HG03571 (cell line): ENCODE measurements around the gene ZNRF2.
"Not testable (repeated sequence)": the region's sequence is repeated elsewhere in the genome, so short reads cannot be mapped to it uniquely, and the experiment has no call there.

Experiments used
- ATAC-seq: cut with Tn5 transposase; IDR thresholded peaks from one replicate; pipeline ENCODE4 v1.9.1; 2021; ENCODE audit not compliant: unreplicated experiment

The ZNRF2 gene

GRCh38 chr7:30352169-30352568 lies 67.8 kb downstream of the ZNRF2 start:
- ATAC-seq, result no peak

GRCh38 chr7:30353532-30353931 lies 69.1 kb downstream of the ZNRF2 start:
- ATAC-seq, result no peak

DNA sequence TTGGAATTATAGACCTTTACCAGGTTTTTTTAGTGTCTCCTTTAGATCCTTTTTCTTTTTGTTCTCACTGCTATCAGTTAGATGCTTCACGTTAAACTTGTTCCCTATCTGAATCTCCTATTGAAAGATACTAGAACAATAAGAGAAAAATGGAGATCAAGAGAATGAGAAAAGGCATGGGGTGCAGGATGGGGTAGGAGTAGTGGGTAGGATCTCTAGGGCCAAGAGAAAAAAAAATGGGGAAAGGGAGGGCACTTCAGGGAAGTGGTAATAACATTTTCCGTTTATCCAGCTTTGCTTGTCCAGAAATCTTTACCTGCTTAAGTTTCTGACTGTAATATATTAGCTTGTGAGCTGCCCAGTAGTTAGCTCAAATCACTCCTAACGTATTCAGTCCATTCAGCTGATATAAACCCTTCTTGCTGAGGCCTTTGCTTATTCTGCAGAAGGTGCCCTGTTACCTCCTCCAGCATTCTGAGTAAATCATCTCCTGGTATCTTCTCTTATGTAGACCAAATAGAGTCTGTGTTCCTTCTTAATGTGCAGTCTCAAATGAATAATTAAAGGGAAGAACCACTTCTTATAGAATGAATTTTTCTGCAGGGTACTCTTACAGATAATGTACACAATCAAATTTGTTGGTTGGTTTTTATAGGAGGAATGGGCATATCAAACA lies 69.7 kb downstream of the ZNRF2 start:
- ATAC-seq, result no peak

DNA sequence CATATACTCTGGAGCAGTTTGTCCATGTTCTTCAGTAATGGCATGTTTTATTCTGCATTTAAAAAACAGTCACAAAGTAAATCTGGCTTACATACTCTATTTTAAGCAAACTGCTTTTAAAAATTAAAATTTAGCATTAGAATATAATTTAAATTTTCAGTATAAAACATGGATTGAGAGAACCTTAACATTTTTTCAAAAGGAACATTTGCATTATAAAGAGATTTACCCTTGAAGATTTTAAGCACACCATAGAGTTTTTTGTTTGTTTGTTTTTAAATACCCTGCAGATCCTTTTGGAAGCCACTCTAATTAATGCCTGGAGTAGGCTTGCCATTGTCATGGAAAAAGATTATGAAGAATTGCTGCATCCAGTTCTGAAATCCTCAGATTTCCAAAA lies 70.4 kb downstream of the ZNRF2 start:
- ATAC-seq, result no peak

DNA sequence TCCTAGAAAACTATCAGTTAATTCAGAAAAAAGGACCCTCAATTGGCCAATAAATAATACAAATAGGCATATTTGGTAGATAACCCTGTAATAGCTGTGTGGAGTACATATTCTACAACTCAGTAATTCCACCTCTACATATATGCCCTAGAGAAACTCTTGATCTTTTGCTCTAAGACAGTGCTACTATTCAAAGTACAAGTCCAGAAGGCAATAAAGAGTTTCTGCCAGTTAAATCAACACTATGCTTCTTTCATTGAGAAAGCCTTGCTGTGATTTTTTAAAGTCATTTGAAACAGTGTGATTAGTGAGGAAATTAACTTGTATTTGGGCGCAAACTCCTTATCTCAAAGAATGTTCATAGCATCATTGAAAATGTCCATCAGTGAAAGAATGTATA lies 75.6 kb downstream of the ZNRF2 start:
- no peak for ATAC-seq

- no peak for ATAC-seq
Measured at GRCh38 chr7:30363778-30364563, 79.6 kb downstream of the ZNRF2 start.

DNA sequence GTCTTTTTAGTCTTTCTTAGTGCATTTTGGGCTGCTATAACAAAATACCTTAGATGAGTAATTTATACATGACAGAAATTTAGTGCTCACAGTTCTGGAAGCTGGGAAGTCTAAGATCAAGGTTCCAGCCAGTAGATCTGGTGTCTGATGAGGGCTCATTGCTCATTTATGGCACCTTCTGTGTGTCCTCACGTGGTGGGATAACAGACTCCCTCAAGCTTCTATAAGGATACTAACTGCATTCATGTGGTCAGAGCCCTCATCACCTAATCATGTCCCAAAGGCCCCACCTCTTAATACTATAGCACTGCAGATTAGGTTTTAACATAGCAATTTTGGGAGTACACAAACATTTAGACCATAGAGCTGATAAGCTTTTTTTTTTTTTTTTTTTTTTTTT lies 80.4 kb downstream of the ZNRF2 start:
- no peak for ATAC-seq

DNA sequence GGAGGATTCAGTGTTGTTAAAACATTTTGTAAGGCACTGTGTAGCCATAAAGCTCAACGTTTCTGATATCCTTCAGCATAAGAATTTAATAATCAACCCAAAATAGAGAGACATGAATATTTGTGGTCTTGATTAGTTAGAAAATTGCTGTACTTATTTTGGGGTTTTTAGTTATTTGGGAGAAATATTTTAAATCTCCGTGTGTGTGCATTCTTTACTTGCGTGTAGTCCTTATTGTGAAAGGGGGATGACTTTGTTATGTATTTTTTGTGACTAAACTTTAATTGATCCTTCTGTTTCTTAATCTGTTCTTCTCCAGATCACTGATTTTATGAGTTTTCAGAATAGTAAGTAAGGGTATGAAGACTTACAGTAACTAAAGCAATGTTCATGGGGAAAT lies 81.2 kb downstream of the ZNRF2 start:
- no peak for ATAC-seq

DNA sequence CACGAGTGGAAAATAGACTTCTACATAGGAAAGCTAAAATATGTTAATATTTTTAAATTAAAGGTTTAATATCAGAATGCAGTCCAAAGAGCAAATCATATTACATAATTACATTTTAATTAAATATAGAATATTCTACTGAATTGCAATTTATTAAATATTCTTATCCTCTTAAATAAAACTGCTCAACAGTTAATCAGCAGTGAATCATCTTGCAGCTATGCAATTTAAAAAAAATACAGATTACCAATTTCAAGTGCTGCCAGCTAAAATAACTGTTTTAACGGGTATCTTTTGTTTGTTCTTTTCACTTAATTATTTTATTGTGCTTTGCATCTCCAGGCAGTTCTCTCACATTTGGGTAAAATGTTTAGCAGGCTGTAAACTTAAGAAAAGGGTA lies 82.2 kb downstream of the ZNRF2 start:
- no peak for ATAC-seq

- no peak for ATAC-seq
Measured at GRCh38 chr7:30367561-30367960, 83.2 kb downstream of the ZNRF2 start.

DNA sequence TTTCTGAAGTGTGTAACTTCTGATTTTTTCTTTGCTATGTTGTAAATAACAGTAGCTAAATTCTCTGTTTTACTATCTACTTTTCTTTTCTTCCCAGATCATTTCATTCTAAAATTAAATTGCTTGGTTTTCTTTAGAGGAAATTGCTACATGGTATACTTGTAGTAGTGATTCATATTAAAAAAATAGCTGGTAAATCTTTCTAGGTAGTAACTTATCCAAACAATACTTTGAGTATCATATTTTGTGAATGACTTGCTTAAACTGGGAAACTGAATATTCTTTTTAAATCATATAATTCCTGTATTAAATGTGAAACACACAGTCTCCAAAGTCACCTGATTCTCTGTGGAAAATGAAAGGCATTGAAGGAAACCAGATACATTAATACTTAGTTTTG lies 85.5 kb downstream of the ZNRF2 start:
- no peak for ATAC-seq

GRCh38 chr7:30371321-30371720 lies 86.9 kb downstream of the ZNRF2 start:
- ATAC-seq, result no peak

DNA sequence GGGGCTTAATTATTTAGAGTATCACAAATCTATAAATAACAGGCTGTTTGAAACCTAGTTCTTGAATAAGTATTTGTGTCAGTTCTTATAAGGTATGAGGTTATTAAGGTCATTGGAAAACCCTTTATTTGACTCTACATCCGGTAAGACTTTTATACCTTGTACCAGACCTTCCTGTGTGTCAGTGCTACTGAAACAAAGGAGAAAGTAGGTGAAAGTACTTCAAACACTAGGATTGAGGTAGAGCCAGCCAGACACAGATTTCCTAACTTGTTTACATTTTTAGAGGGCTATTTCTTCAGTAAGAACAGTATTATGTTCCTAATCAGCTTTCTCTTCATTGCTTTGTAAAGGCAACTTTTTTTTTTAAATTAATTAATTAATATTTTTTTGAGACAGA lies 93.9 kb downstream of the ZNRF2 start:
- ATAC-seq, result no peak

- no peak for ATAC-seq
Measured at GRCh38 chr7:30379131-30379530, 94.7 kb downstream of the ZNRF2 start.

GRCh38 chr7:30379741-30380140 lies 95.3 kb downstream of the ZNRF2 start:
- no peak for ATAC-seq

- ATAC-seq, result no peak
Measured at GRCh38 chr7:30380294-30380693, 95.9 kb downstream of the ZNRF2 start.

- not testable (repeated sequence) for ATAC-seq
Measured at GRCh38 chr7:30380824-30381223, 96.4 kb downstream of the ZNRF2 start.

DNA sequence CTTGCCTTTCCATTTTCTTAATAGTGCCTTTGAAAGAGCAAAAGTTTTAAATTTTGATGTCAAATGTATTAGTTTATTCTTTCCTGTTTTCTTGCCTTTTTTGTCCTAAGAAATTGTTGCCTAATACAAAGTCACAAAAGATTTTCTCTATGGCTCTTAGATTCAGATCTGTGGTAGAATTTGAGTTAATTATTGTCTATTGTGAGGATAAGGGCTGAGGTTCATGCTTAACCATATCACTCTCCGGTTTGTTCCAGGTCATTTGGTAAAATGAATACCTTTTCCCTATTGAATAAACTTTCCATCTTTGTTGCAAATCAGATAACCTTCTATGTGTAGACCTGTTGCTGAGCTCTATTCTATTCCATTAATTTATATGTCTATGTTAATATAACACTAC lies 98.2 kb downstream of the ZNRF2 start:
- ATAC-seq, result no peak

GRCh38 chr7:30389791-30390190 lies 105.4 kb downstream of the ZNRF2 start:
- no peak for ATAC-seq

GRCh38 chr7:30390736-30391636 lies 106.6 kb downstream of the ZNRF2 start:
- ATAC-seq, result no peak

GRCh38 chr7:30391806-30392205 lies 107.4 kb downstream of the ZNRF2 start:
- no peak for ATAC-seq

DNA sequence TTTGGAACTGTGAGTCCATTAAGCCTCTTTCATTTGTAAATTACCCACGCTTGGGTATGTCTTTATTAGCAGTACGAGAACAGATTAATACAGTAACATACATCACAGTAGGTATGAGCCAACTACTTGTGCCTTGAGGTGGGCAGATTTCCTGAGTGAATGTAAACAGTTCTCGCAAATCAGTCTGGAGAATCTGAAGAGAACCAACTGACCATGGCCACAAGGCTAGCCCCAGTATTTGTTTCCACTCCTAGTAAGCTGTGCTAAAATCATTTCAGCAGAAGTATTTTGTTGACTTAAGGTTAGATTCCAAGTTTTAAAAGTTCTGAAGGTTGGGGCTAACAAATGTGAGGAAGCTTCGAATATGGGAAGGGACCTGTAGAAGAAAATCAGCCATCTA lies 111.3 kb downstream of the ZNRF2 start:
- ATAC-seq, result no peak
